SK-N-SH (cell line): ENCODE data around the gene CCR8. TPM values are rescaled to one million over a fixed set of nuclear protein-coding genes. Genes with fewer than 3 reads are reported as not detected.

Source experiments
- CTCF ChIA-PET: fragments of 300-600, 350-600 bp; formaldehyde crosslinking; extraction: SDS; loops from one replicate; lab custom pipeline; 2021; lab: Yijun Ruan, JAX
- POLR2A ChIA-PET: fragments of 350-600 bp; sonication (Branson Sonifier 250); formaldehyde crosslinking; extraction: SDS; loops from one replicate; lab custom pipeline; 2020; ENCODE audit warnings: antibody characterized with exemption, inconsistent platforms; lab: Yijun Ruan, JAX
- DNase-seq: peaks from one replicate; pipeline ENCODE4 v3.0.0; 2012
- H2AFZ ChIP-seq: fragments of 200-600 bp; sonication (generic); 2 replicates; pipeline ENCODE4 v1.8.1; 2016; ENCODE audit warnings: antibody characterized with exemption, mild to moderate bottlenecking, low read depth
- H3F3A ChIP-seq: fragments of 200-600 bp; sonication (generic); replicated peaks from 2 replicates; pipeline ENCODE3; 2016; ENCODE audit warnings: antibody characterized with exemption, mild to moderate bottlenecking; ENCODE audit not compliant: insufficient read depth
- H3K27ac ChIP-seq, 2 experiments: fragments of 200-500 bp in 1 of 2; fragments of 200-600 bp in 1 of 2; sonication (Bioruptor generic) in 1 of 2; sonication (generic), shearing (Covaris generic) in 1 of 2; 2 replicates each; pipeline versions ENCODE4 v1.5.1 to v1.6.1; 2014 to 2016; ENCODE audit warnings: low read depth in 2 of 2, inconsistent platforms in 1 of 2, low read length in 1 of 2, mild to moderate bottlenecking in 1 of 2, mixed read lengths in 1 of 2
- H3K27me3 ChIP-seq: fragments of 200-600 bp; sonication (generic), shearing (Covaris generic); 2 replicates; pipeline ENCODE4 v1.6.1; 2016; ENCODE audit warnings: mixed run types; ENCODE audit not compliant: insufficient read depth
- H3K36me3 ChIP-seq, 2 experiments: fragments of 200-500 bp in 1 of 2; fragments of 200-600 bp in 1 of 2; sonication (Bioruptor generic) in 1 of 2; sonication (generic) in 1 of 2; replicated peaks in 1 of 2; 2 replicates each; pipeline versions ENCODE3 to v1.5.1; 2014 to 2016; ENCODE audit warnings: low read length in 1 of 2, mild to moderate bottlenecking in 1 of 2; ENCODE audit not compliant: insufficient read depth in 2 of 2, control insufficient read depth in 1 of 2
- H3K4me1 ChIP-seq, 2 experiments: fragments of 200-500 bp in 1 of 2; fragments of 200-600 bp in 1 of 2; sonication (Bioruptor generic) in 1 of 2; sonication (generic), shearing (Covaris generic) in 1 of 2; 2 replicates each; pipeline versions ENCODE4 v1.5.1 to v1.6.1; 2014 to 2016; ENCODE audit warnings: low read depth in 1 of 2, low read length in 1 of 2, mixed run types in 1 of 2; ENCODE audit not compliant: insufficient read depth in 2 of 2, control insufficient read depth in 1 of 2
- H3K4me2 ChIP-seq: fragments of 200-600 bp; sonication (generic), shearing (Covaris generic); 2 replicates; pipeline ENCODE4 v1.6.1; 2017; ENCODE audit warnings: mixed run types
- H3K4me3 ChIP-seq, 2 experiments: fragments of 200-500 bp in 1 of 2; fragments of 200-600 bp in 1 of 2; sonication (Bioruptor generic) in 1 of 2; sonication (generic), shearing (Covaris generic) in 1 of 2; 2 replicates each; pipeline versions ENCODE4 v1.5.1 to v1.8.1; 2014 to 2016; ENCODE audit warnings: low read depth in 2 of 2, inconsistent platforms in 1 of 2, low read length in 1 of 2, mild to moderate bottlenecking in 1 of 2, mixed read lengths in 1 of 2, moderate library complexity in 1 of 2
- H3K79me2 ChIP-seq: fragments of 200-600 bp; sonication (generic); 2 replicates; pipeline ENCODE4 v1.8.1; 2017; ENCODE audit warnings: mild to moderate bottlenecking; ENCODE audit not compliant: insufficient read depth
- H3K9ac ChIP-seq: fragments of 200-600 bp; sonication (generic); 2 replicates; pipeline ENCODE4 v1.6.1; 2017; ENCODE audit warnings: mixed run types
- H3K9me2 ChIP-seq: fragments of 200-600 bp; sonication (generic); 2 replicates; pipeline ENCODE4 v1.6.1; 2017; ENCODE audit warnings: mixed run types
- H3K9me3 ChIP-seq: fragments of 200-600 bp; sonication (generic); 2 replicates; pipeline ENCODE4 v1.6.1; 2017; ENCODE audit warnings: mixed run types, mild to moderate bottlenecking, moderate library complexity
- H4K20me1 ChIP-seq: fragments of 200-600 bp; sonication (generic); 2 replicates; pipeline ENCODE4 v1.6.1; 2017; ENCODE audit warnings: mild to moderate bottlenecking, mixed run types; ENCODE audit not compliant: insufficient read depth
- CHD2 ChIP-seq: fragments of 150-350 bp; IDR thresholded peaks from 2 replicates; pipeline ENCODE4 v1.6.1; 2018; ENCODE audit warnings: low read length; ENCODE audit not compliant: partially characterized antibody
- FOXM1 ChIP-seq: IDR thresholded peaks from 2 replicates; pipeline ENCODE4 v1.4.0; 2012; ENCODE audit warnings: low read depth, mild to moderate bottlenecking
- GABPA ChIP-seq: IDR thresholded peaks from 2 replicates; pipeline ENCODE4 v1.4.0; 2012; ENCODE audit warnings: low read depth, mild to moderate bottlenecking
- GATA2 ChIP-seq: sonication (generic); formaldehyde crosslinking; IDR thresholded peaks from 2 replicates; pipeline ENCODE4 v1.5.0; 2020; ENCODE audit warnings: mild to moderate bottlenecking, missing genetic modification reagents
- JUND ChIP-seq: IDR thresholded peaks from 2 replicates; pipeline ENCODE4 v1.4.0; 2012
- RFX5 ChIP-seq: IDR thresholded peaks from 2 replicates; pipeline ENCODE4 v1.6.1; 2012; ENCODE audit warnings: mild to moderate bottlenecking, improper control_type of control experiment, low read length
- SIN3A ChIP-seq: IDR thresholded peaks from 2 replicates; pipeline ENCODE4 v1.6.1; 2012; ENCODE audit warnings: low read depth, mild to moderate bottlenecking, low read length, moderate library complexity, borderline replicate concordance
- SMC3 ChIP-seq: IDR thresholded peaks from 2 replicates; pipeline ENCODE4 v1.6.1; 2012; ENCODE audit warnings: low read depth, low read length, improper control_type of control experiment
- TEAD4 ChIP-seq: IDR thresholded peaks from 2 replicates; pipeline ENCODE4 v1.4.0; 2012; ENCODE audit warnings: mild to moderate bottlenecking, borderline replicate concordance; ENCODE audit not compliant: insufficient read depth
- YY1 ChIP-seq: IDR thresholded peaks from 2 replicates; pipeline ENCODE4 v1.4.0; 2012; ENCODE audit warnings: low read depth, mild to moderate bottlenecking
- WGBS: methylation state at CpG from one replicate; pipeline ENCODE4 v1.1.6; 2017; ENCODE audit warnings: low lambda C conversion rate; 5-methylcytosine and 5-hydroxymethylcytosine counted together
- polyA plus RNA-seq, 3 experiments: library from polyadenylated mRNA; depleted of rRNA; stranded (reverse); fragments of >200 nt; gene quantifications; 2 replicates each; pipeline ENCODE4 v1.2.3, GENCODE V29; 2012
- TF ChIP-seq, protein P1 (sequence below): IDR thresholded peaks from 2 replicates; pipeline ENCODE4 v1.6.1; 2012; ENCODE audit warnings: mild to moderate bottlenecking, low read depth, low read length, moderate library complexity
- TF ChIP-seq, protein P2 (sequence below): IDR thresholded peaks from 2 replicates; pipeline ENCODE4 v1.4.0; 2012; ENCODE audit warnings: low read depth, borderline replicate concordance
- TF ChIP-seq, protein P3 (sequence below): fragments of 150-350 bp; IDR thresholded peaks from 2 replicates; pipeline ENCODE4 v1.6.1; 2017; ENCODE audit warnings: antibody characterized with exemption, low read length, low read depth, borderline replicate concordance

CCR8 gene
- polyA plus RNA-seq, 1 of the 3 experiments (the other 2 are of a cell fraction): not detected

DNA sequence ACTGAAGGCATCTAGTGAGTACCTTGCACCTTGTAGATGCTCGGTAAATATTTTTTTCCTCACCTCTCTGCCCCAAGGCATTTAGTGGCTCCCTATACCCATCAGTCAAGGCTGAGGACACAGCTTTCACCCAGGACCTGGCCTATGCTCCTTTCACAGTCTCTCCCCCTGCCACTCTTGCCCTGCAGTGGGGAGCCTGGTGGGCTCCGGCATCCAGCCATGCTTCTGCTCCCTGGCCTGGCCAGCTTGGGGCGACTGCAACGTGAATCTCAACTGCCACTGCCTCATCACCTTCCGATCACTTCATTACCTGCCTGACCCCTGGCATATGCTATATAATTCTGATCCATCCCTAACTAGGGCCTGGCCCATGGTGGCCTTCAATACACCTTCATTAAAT lies 48.9 kb upstream of the CCR8 start:
- POLR2A ChIA-PET: interaction anchor here (0.8 kb wide), 1 partner anchor 73 kb away, joined by 4 read pairs; no protein-coding TSS in a partner anchor
- Histone ChIP-seq H3K4me1 (no peaks in the 10 kb centered on the region), H3K4me2 (no peak overlapping the region)

DNA sequence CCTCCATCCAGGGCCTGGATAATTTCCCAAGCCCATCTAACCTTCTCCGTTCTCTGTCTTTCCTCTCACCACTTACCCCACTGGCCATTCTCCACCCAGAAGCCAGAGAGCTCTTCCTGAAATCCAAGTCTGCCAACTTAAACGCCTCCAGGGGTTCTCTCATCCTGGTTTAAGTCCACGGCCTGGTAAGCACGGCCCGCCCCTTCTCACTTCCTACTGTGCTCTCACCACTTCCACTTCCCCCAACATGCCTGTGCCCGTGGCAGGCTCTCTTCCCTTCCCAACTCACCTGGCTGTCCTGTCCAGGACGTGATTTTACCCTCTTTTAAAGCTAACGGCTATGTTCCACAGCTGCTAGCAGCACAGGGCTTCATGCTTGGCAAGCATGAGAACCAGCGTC lies 48.0 kb upstream of the CCR8 start:
- CTCF ChIA-PET: interaction anchor here (1.1 to 4.3 kb wide), 3 partner anchors 11 to 154 kb away, joined by 3 to 26 read pairs (median 13); no protein-coding TSS in a partner anchor
- DNase-seq: no peak
- TF ChIP-seq JUND (no peak), SMC3 (no peak), YY1 (no peak), RFX5 (no peak), TEAD4 (no peak), GATA2 (no peak), FOXM1 (no peak), SIN3A (no peak), GABPA (no peak), CHD2 (no peak)
- TF ChIP-seq, protein P1, sequence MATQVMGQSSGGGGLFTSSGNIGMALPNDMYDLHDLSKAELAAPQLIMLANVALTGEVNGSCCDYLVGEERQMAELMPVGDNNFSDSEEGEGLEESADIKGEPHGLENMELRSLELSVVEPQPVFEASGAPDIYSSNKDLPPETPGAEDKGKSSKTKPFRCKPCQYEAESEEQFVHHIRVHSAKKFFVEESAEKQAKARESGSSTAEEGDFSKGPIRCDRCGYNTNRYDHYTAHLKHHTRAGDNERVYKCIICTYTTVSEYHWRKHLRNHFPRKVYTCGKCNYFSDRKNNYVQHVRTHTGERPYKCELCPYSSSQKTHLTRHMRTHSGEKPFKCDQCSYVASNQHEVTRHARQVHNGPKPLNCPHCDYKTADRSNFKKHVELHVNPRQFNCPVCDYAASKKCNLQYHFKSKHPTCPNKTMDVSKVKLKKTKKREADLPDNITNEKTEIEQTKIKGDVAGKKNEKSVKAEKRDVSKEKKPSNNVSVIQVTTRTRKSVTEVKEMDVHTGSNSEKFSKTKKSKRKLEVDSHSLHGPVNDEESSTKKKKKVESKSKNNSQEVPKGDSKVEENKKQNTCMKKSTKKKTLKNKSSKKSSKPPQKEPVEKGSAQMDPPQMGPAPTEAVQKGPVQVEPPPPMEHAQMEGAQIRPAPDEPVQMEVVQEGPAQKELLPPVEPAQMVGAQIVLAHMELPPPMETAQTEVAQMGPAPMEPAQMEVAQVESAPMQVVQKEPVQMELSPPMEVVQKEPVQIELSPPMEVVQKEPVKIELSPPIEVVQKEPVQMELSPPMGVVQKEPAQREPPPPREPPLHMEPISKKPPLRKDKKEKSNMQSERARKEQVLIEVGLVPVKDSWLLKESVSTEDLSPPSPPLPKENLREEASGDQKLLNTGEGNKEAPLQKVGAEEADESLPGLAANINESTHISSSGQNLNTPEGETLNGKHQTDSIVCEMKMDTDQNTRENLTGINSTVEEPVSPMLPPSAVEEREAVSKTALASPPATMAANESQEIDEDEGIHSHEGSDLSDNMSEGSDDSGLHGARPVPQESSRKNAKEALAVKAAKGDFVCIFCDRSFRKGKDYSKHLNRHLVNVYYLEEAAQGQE: no peak
- H3K79me2 ChIP-seq: no peaks in the 10 kb centered on the region
- no peaks in the 10 kb centered on the region for H3K4me1 ChIP-seq
- no peak overlapping the region for H3K4me3 ChIP-seq
- no peaks in the 10 kb centered on the region for H3K27me3 ChIP-seq
- no peaks in the 10 kb centered on the region for H3K36me3 ChIP-seq
- H3F3A ChIP-seq: no peaks in the 10 kb centered on the region
- H3K4me2 ChIP-seq: no peak overlapping the region
- POLR2A ChIA-PET: no interaction called here
- no peak overlapping the region for H2AFZ ChIP-seq
- 65% methylated on average over 9 of the region's 9 CpGs for WGBS
- H3K9me3 ChIP-seq: no peaks in the 10 kb centered on the region
- H3K9ac ChIP-seq: no peak overlapping the region
- no peaks in the 10 kb centered on the region for H3K9me2 ChIP-seq
- no peaks in the 10 kb centered on the region for H4K20me1 ChIP-seq
- no peak overlapping the region for H3K27ac ChIP-seq

More for the DNA sequence above, 48.9 kb upstream of the CCR8 start:
- Histone ChIP-seq H3K9ac (no peak overlapping the region), H3K9me3 (no peaks in the 10 kb centered on the region), H3K4me3 (no peak overlapping the region), H3K27ac (no peak overlapping the region), H3K27me3 (peaks cover 7% of the 10 kb centered on the region; the same call in 1 of the 2 replicates), H3F3A (no peaks in the 10 kb centered on the region), H3K9me2 (no peaks in the 10 kb centered on the region), H2AFZ (no peak overlapping the region), H3K79me2 (no peaks in the 10 kb centered on the region), H3K36me3 (no peaks in the 10 kb centered on the region), H4K20me1 (no peaks in the 10 kb centered on the region)
- TF ChIP-seq, protein P2, sequence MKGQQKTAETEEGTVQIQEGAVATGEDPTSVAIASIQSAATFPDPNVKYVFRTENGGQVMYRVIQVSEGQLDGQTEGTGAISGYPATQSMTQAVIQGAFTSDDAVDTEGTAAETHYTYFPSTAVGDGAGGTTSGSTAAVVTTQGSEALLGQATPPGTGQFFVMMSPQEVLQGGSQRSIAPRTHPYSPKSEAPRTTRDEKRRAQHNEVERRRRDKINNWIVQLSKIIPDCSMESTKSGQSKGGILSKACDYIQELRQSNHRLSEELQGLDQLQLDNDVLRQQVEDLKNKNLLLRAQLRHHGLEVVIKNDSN: no peak
- TF ChIP-seq, protein P3, sequence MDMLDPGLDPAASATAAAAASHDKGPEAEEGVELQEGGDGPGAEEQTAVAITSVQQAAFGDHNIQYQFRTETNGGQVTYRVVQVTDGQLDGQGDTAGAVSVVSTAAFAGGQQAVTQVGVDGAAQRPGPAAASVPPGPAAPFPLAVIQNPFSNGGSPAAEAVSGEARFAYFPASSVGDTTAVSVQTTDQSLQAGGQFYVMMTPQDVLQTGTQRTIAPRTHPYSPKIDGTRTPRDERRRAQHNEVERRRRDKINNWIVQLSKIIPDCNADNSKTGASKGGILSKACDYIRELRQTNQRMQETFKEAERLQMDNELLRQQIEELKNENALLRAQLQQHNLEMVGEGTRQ: no peak
- no peak for TF ChIP-seq SIN3A
- CTCF ChIA-PET: interaction anchor here (0.6 to 6.3 kb wide), 5 partner anchors 10 to 155 kb away, joined by 3 to 94 read pairs (median 8); no protein-coding TSS in a partner anchor
- WGBS: 95% methylated on average over 5 of the region's 5 CpGs
- DNase-seq: no peak
